ENCODE results near the gene BDNF.

GRCh38 chr11:27621405-27622161 is 78.7 kb downstream of the BDNF start:
- TF ChIP-seq CTCF (IDR thresholded peaks at IDR 0.05) (no peak), POLR2A (IDR thresholded peaks at IDR 0.05) (no peak)
